GM12878 (cell line): ENCODE data around the gene CCDC181. TPM values are rescaled to one million over a fixed set of nuclear protein-coding genes. Genes with fewer than 3 reads are reported as not detected.

Experiments
- ATAC-seq: fragments of 200-7000 bp; cut with Tn5 transposase; 3 replicates; pipeline ENCODE4 v1.9.1; 2020; ENCODE audit warnings: mild to moderate bottlenecking, moderate library complexity
- BruUV-seq: library from RNA; stranded (reverse); fragments of 400-500 nt; replicated peaks from 2 replicates; lab custom pipeline; 2021; lab: Mats Ljungman, UMichigan
- CTCF ChIA-PET: fragments of 300-600 bp; sonication (Branson Sonifier 250); formaldehyde crosslinking; extraction: SDS; loops from one replicate; lab custom pipeline; 2021; ENCODE audit warnings: inconsistent platforms; lab: Yijun Ruan, JAX
- POLR2A ChIA-PET: fragments of 350-600 bp; formaldehyde crosslinking; extraction: SDS; loops from one replicate; lab custom pipeline; 2021; ENCODE audit warnings: inconsistent platforms; lab: Charles Lee
- RAD21 ChIA-PET: fragments of 300-600 bp; sonication (Branson Sonifier 250); formaldehyde crosslinking; loops from one replicate; lab custom pipeline; 2023; ENCODE audit warnings: antibody characterized with exemption; ENCODE audit not compliant: unreplicated experiment; lab: Charles Lee
- SMC1A ChIA-PET: fragments of 300-600 bp; sonication (Branson Sonifier 250); formaldehyde crosslinking; loops from one replicate; lab custom pipeline; 2023; ENCODE audit not compliant: unreplicated experiment, uncharacterized antibody; lab: Charles Lee
- DNase-seq: peaks from one replicate; pipeline ENCODE4 v3.0.0-alpha.2; 2011; ENCODE audit warnings: low read depth, low spot score
- FAIRE-seq: peaks from 3 replicates; lab custom pipeline; 2011; peaks lifted over from hg19 to GRCh38; lab: Jason Lieb, UNC
- H2AFZ ChIP-seq: 2 replicates; pipeline ENCODE4 v1.6.0; 2011; ENCODE audit warnings: low read depth, low read length, control low read depth; ENCODE audit not compliant: control insufficient read depth
- H3K27ac ChIP-seq: 2 replicates; pipeline ENCODE4 v1.5.1; 2011; ENCODE audit warnings: control low read depth; ENCODE audit not compliant: control insufficient read depth, insufficient read depth
- H3K27me3 ChIP-seq, 2 experiments: replicated peaks in 1 of 2; 2 replicates each; pipeline versions ENCODE4 v1.6.0 to v1.6.1; 2011; ENCODE audit warnings: low read length in 1 of 2; ENCODE audit not compliant: control insufficient read depth in 2 of 2, insufficient read depth in 2 of 2
- H3K36me3 ChIP-seq, 2 experiments: 2 replicates each; pipeline ENCODE4 v1.5.1; 2011; ENCODE audit warnings: low read length in 1 of 2; ENCODE audit not compliant: control insufficient read depth in 2 of 2, insufficient read depth in 2 of 2
- H3K4me1 ChIP-seq: 2 replicates; pipeline ENCODE4 v1.6.1; 2011; ENCODE audit warnings: mild to moderate bottlenecking, low read length, moderate library complexity, mixed read lengths; ENCODE audit not compliant: control insufficient read depth, insufficient read depth
- H3K4me2 ChIP-seq: 2 replicates; pipeline ENCODE4 v1.6.0; 2011; ENCODE audit warnings: control low read depth; ENCODE audit not compliant: control insufficient read depth, insufficient read depth
- H3K4me3 ChIP-seq: fragments of 200-600 bp; sonication (generic); 2 replicates; pipeline ENCODE4 v1.5.1; 2016
- H3K79me2 ChIP-seq: 2 replicates; pipeline ENCODE4 v1.6.0; 2011; ENCODE audit warnings: low read length; ENCODE audit not compliant: control insufficient read depth, insufficient read depth
- H3K9ac ChIP-seq: 2 replicates; pipeline ENCODE4 v1.8.0; 2011; ENCODE audit warnings: low read length, control low read depth, mixed read lengths; ENCODE audit not compliant: control insufficient read depth, insufficient read depth
- H3K9me3 ChIP-seq: replicated peaks from 3 replicates; pipeline ENCODE4 v1.5.1; 2011; ENCODE audit warnings: mild to moderate bottlenecking, low read length; ENCODE audit not compliant: control insufficient read depth, insufficient read depth
- H4K20me1 ChIP-seq: 2 replicates; pipeline ENCODE4 v1.6.0; 2011; ENCODE audit not compliant: control insufficient read depth, insufficient read depth
- ASH2L ChIP-seq: fragments of 300-600, 200-600 bp; sonication (generic); IDR thresholded peaks from 2 replicates; pipeline ENCODE4 v1.6.1; 2017; ENCODE audit warnings: low read depth, mild to moderate bottlenecking, borderline replicate concordance
- CREM ChIP-seq: IDR thresholded peaks from 2 replicates; pipeline ENCODE4 v1.6.1; 2014; ENCODE audit warnings: antibody characterized with exemption, low read depth
- E2F8 ChIP-seq: fragments of 450-650 bp; IDR thresholded peaks from 2 replicates; pipeline ENCODE4 v1.6.1; 2018; ENCODE audit warnings: mild to moderate bottlenecking, low read depth, moderate library complexity; ENCODE audit not compliant: partially characterized antibody
- ELK1 ChIP-seq: IDR thresholded peaks from 2 replicates; pipeline ENCODE4 v1.6.1; 2012; ENCODE audit warnings: low read depth, low read length, improper control_type of control experiment
- KAT2A ChIP-seq: conservative IDR thresholded peaks from 2 replicates; pipeline ENCODE4 v1.6.1; 2011; ENCODE audit warnings: low read depth, low read length; ENCODE audit not compliant: control insufficient read depth
- MYB ChIP-seq: fragments of 150-350 bp; IDR thresholded peaks from 2 replicates; pipeline ENCODE4 v1.6.1; 2014; ENCODE audit warnings: mild to moderate bottlenecking, low read depth, low read length, borderline replicate concordance
- PAX8 ChIP-seq: fragments of 450-650 bp; IDR thresholded peaks from 2 replicates; pipeline ENCODE4 v1.6.1; 2017; ENCODE audit warnings: mild to moderate bottlenecking, moderate library complexity
- PRDM15 ChIP-seq: fragments of 450-650 bp; formaldehyde crosslinking; IDR thresholded peaks from 2 replicates; pipeline ENCODE4 v1.4.0; 2020; ENCODE audit warnings: mild to moderate bottlenecking, moderate library complexity
- SIN3A ChIP-seq: IDR thresholded peaks from 2 replicates; pipeline ENCODE4 v1.6.1; 2012; ENCODE audit warnings: low read depth, low read length, improper control_type of control experiment
- ZNF592 ChIP-seq: fragments of 450-650 bp; IDR thresholded peaks from 2 replicates; pipeline ENCODE4 v1.6.1; 2017; ENCODE audit warnings: mild to moderate bottlenecking, moderate library complexity
- WGBS: methylation state at CpG from one replicate; pipeline ENCODE4 v1.1.6; 2016; ENCODE audit warnings: low lambda C conversion rate; ENCODE audit not compliant: insufficient replicate concordance, insufficient coverage; ENCODE audit errors: missing lambda C conversion rate; 5-methylcytosine and 5-hydroxymethylcytosine counted together
- in situ Hi-C: fragments of 300-500 bp; cut with MboI; formaldehyde crosslinking; loops from 9 replicates; pipeline ENCODE4 v1.14.3; 2018; ENCODE audit warnings: mixed read lengths
- intact Hi-C: fragments of 100-400 bp; cut with micrococcal nuclease; formaldehyde crosslinking; loops from one replicate; pipeline ENCODE4 v1.14.2; 2022; ENCODE audit not compliant: unreplicated experiment
- polyA plus RNA-seq, 11 experiments: library from polyadenylated mRNA; depleted of rRNA in 4 of 11; unstranded in 6 of 11; stranded (reverse) in 5 of 11; fragments of >200 nt; fragmentation: Nextera tagmentation in 4 of 11; fragmentation: Illumina TruSeq in 1 of 11; extraction: Ambion mirVana in 4 of 11; extraction: Trizol in 1 of 11; gene quantifications; 1 replicate in 1 of 11; 2 replicates in 10 of 11; pipeline versions ENCODE4 v1.2.1 to v1.2.3, GENCODE V29; 2011 to 2016; ENCODE audit warnings: inconsistent platforms in 2 of 11, missing spikeins in 2 of 11, low read depth in 1 of 11
- total RNA-seq, 4 experiments: library from RNA; depleted of rRNA in 3 of 4; stranded (reverse); fragments of >200 nt in 3 of 4; fragmentation: Illumina TruSeq in 1 of 4; extraction: Trizol in 1 of 4; gene quantifications; 2 replicates each; pipeline versions ENCODE4 v1.2.1 to v1.2.3, GENCODE V29; 2013 to 2021

The CCDC181 gene
- total and polyA plus RNA-seq, 10 of the 15 experiments (the other 5 are each of a cell fraction or from before 2014, with no cell fraction given), result not detected

- WGBS, result 59% methylated on average over 2 of the region's 2 CpGs
- CTCF ChIA-PET, result no interaction called here
- no TSS peak for BruUV-seq
- Histone ChIP-seq H3K36me3 (no peaks in the 10 kb centered on the region), H3K79me2 (peaks cover 10% of the 10 kb centered on the region), H3K4me1 (peaks cover 4% of the 10 kb centered on the region; the same call in 1 of the 2 replicates), H2AFZ (no peak overlapping the region), H3K9ac (no peak overlapping the region), H3K9me3 (no peaks in the 10 kb centered on the region; the same call in 2 of the 3 replicates), H3K27me3 (no peaks in the 10 kb centered on the region), H3K4me2 (no peak overlapping the region), H3K27ac (no peak overlapping the region), H3K4me3 (no peak overlapping the region), H4K20me1 (no peaks in the 10 kb centered on the region)
- RAD21 ChIA-PET, result no interaction called here
- in situ Hi-C loops, result no loop called here
- intact Hi-C loops, result loop anchor here (5.0 kb wide), 1 partner anchor 182 kb away; no protein-coding TSS in a partner anchor
- POLR2A ChIA-PET, result no interaction called here
- FAIRE-seq, result no peak
- DNase-seq, result no peak
- SMC1A ChIA-PET, result no interaction called here
- ATAC-seq, result no peak
- TF ChIP-seq KAT2A (no peak), ELK1 (no peak), MYB (no peak), PAX8 (no peak), PRDM15 (no peak), ASH2L (no peak), SIN3A (no peak), E2F8 (no peak), CREM (no peak), ZNF592 (no peak)
Measured at GRCh38 chr1:169364948-169365347, 62.3 kb downstream of the CCDC181 start.
